ENCODE measurements around the gene YAF2. TPM values are rescaled to one million over a fixed set of nuclear protein-coding genes. Genes with fewer than 3 reads are reported as not detected.

Gene YAF2, protein sequence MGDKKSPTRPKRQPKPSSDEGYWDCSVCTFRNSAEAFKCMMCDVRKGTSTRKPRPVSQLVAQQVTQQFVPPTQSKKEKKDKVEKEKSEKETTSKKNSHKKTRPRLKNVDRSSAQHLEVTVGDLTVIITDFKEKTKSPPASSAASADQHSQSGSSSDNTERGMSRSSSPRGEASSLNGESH
- 10 to 100 TPM; 56.7 to 92.2 (median 70.5) TPM for total RNA-seq

- Histone ChIP-seq H3K27me3 (no peaks in the 10 kb centered on the region), H3K36me3 (no peaks in the 10 kb centered on the region), H3K9me3 (no peaks in the 10 kb centered on the region), H3K4me3 (replicated peaks in 1 of 3) (peak within 1 kb of the TSS; percentile 63 to 74 (median 70)), H3K4me1 (peaks cover 34% of the 10 kb centered on the region in 2 donors), H3K27ac (peak within 1 kb of the TSS; percentile 91 to 95 (median 95))
- intact Hi-C loops (cut with DNase I): loop anchor here (5.0 kb wide), 1 partner anchor 89 kb away; the partner anchor contains the start of genes PPHLN1 and ZCRB1
- peak; percentile 88 to 90 for DNase-seq
- WGBS, 2 donors: 11 to 26% methylated on average over 6 to 13 of the region's 69 CpGs
- TF ChIP-seq POLR2A (IDR thresholded peaks at IDR 0.05): peak in 1 of 2 donors; percentile 74
- TF ChIP-seq, protein P1, sequence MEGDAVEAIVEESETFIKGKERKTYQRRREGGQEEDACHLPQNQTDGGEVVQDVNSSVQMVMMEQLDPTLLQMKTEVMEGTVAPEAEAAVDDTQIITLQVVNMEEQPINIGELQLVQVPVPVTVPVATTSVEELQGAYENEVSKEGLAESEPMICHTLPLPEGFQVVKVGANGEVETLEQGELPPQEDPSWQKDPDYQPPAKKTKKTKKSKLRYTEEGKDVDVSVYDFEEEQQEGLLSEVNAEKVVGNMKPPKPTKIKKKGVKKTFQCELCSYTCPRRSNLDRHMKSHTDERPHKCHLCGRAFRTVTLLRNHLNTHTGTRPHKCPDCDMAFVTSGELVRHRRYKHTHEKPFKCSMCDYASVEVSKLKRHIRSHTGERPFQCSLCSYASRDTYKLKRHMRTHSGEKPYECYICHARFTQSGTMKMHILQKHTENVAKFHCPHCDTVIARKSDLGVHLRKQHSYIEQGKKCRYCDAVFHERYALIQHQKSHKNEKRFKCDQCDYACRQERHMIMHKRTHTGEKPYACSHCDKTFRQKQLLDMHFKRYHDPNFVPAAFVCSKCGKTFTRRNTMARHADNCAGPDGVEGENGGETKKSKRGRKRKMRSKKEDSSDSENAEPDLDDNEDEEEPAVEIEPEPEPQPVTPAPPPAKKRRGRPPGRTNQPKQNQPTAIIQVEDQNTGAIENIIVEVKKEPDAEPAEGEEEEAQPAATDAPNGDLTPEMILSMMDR (IDR thresholded peaks at IDR 0.05): peak in 1 of 6 experiments; percentile 18
Observed at GRCh38 chr12:42238240-42239140, at the start of gene YAF2. Gene YAF2, minus strand, starts transcription at chr12:42238248. Its CDS starts 68 bp downstream, at chr12:42238180.

GRCh38 chr12:42286741-42287140 is 48.7 kb upstream of the YAF2 start:
- H3K9me3 ChIP-seq: no peaks in the 10 kb centered on the region

DNA sequence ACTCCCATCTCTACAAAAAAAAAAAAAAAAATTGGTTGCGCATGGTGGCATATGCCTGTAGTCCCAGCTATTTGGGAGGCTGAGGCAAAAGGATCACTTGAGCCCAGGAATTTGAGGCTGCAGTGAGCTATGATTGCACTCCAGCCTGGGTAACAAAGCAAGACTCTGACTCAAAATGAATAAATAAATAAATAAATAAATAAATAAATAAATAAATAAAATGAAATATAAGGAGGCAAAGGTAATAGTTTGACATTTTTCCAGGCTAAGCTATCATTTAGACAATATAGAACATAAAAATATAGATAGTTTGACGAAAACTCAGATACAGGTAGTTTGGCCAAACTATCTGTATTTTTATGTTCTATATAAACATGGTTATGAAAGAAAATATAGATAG is 47.4 kb upstream of the YAF2 start:
- intact Hi-C loops (cut with DNase I): no loop called here

More at GRCh38 chr12:42286741-42287140, 48.7 kb upstream of the YAF2 start:
- WGBS, 2 donors: 86 to 90% methylated on average over 26 of the region's 26 CpGs
- no peaks in the 10 kb centered on the region for H3K4me1 ChIP-seq
- H3K27ac ChIP-seq: no peak overlapping the region
- no peak overlapping the region for H3K4me3 ChIP-seq (replicated peaks in 1 of 3)
- H3K36me3 ChIP-seq: no peaks in the 10 kb centered on the region
- no peaks in the 10 kb centered on the region for H3K27me3 ChIP-seq
- no peak for DNase-seq
- TF ChIP-seq POLR2A (IDR thresholded peaks at IDR 0.05): no peak
- TF ChIP-seq, protein P1 (IDR thresholded peaks at IDR 0.05): no peak
- intact Hi-C loops (cut with DNase I): no loop called here

GRCh38 chr12:42284876-42285275 is 46.8 kb upstream of the YAF2 start:
- TF ChIP-seq, protein P1 (IDR thresholded peaks at IDR 0.05): no peak
- no peak for TF ChIP-seq POLR2A (IDR thresholded peaks at IDR 0.05)

More for the DNA sequence above, 47.4 kb upstream of the YAF2 start:
- no peaks in the 10 kb centered on the region for H3K27me3 ChIP-seq
- no peaks in the 10 kb centered on the region for H3K9me3 ChIP-seq
- TF ChIP-seq, protein P1 (IDR thresholded peaks at IDR 0.05): no peak
- no peak for TF ChIP-seq POLR2A (IDR thresholded peaks at IDR 0.05)
- DNase-seq: no peak
- H3K36me3 ChIP-seq: no peaks in the 10 kb centered on the region
- no peaks in the 10 kb centered on the region for H3K4me1 ChIP-seq
- no peak overlapping the region for H3K27ac ChIP-seq
- WGBS, 2 donors: 99% methylated on average over 2 of the region's 2 CpGs
- H3K4me3 ChIP-seq (replicated peaks in 1 of 3): no peak overlapping the region

More at GRCh38 chr12:42284876-42285275, 46.8 kb upstream of the YAF2 start:
- Histone ChIP-seq H3K36me3 (no peaks in the 10 kb centered on the region), H3K4me3 (replicated peaks in 1 of 3) (no peak overlapping the region), H3K4me1 (no peaks in the 10 kb centered on the region), H3K27me3 (no peaks in the 10 kb centered on the region), H3K9me3 (no peaks in the 10 kb centered on the region), H3K27ac (no peak overlapping the region)
- no peak for DNase-seq
- WGBS, 2 donors: 75 to 89% methylated on average over 2 of the region's 2 CpGs
- intact Hi-C loops (cut with DNase I): no loop called here
